Transverse colon (tissue), 4 donors: ENCODE measurements around the gene LRRTM3. TPM values are rescaled to one million over a fixed set of nuclear protein-coding genes. Genes with fewer than 3 reads are reported as not detected.

ENCODE experiments used
- DNase-seq: peaks from one replicate; pipeline ENCODE4 v3.0.0-alpha.2; 2019
- H3K27ac ChIP-seq, 4 donors: fragments of 200-600 bp; sonication (generic); 2 replicates each; pipeline ENCODE4 v1.5.1; 2016 to 2018; ENCODE audit warnings: inconsistent platforms in 4 of 4
- H3K27me3 ChIP-seq: fragments of 200-600 bp; sonication (generic); 2 replicates; pipeline ENCODE4 v1.5.1; 2017; ENCODE audit warnings: inconsistent platforms
- H3K36me3 ChIP-seq, 4 donors: fragments of 200-600 bp; sonication (generic); 2 replicates each; pipeline ENCODE4 v1.5.1; 2017 to 2019; ENCODE audit warnings: inconsistent platforms in 4 of 4
- H3K4me1 ChIP-seq, 4 donors: fragments of 200-600 bp; sonication (generic); 2 replicates each; pipeline ENCODE4 v1.5.1; 2017 to 2020; ENCODE audit warnings: inconsistent platforms in 4 of 4
- H3K4me3 ChIP-seq, 4 donors: fragments of 200-600 bp; sonication (generic); 1 replicate in 1 of 4; 2 replicates in 3 of 4; pipeline versions ENCODE4 v1.5.1 to v1.6.1; 2017 to 2019; ENCODE audit warnings: inconsistent platforms in 4 of 4
- H3K9me3 ChIP-seq, 2 donors: fragments of 200-600 bp; sonication (generic); 2 replicates each; pipeline ENCODE4 v1.5.1; 2017 to 2019; ENCODE audit warnings: inconsistent platforms in 2 of 2
- CTCF ChIP-seq, 5 experiments: fragments of 200-600 bp in 3 of 5; fragments of 450-650 bp in 2 of 5; sonication (generic) in 3 of 5; IDR thresholded peaks; 1 replicate in 2 of 5; 2 replicates in 3 of 5; pipeline ENCODE4 v1.5.1; 2016 to 2017; ENCODE audit warnings: antibody characterized with exemption in 5 of 5, inconsistent platforms in 3 of 5, mild to moderate bottlenecking in 2 of 5, moderate library complexity in 1 of 5
- EP300 ChIP-seq: sonication (generic); formaldehyde crosslinking; IDR thresholded peaks from one replicate; pipeline ENCODE4 v1.6.1; 2017; ENCODE audit warnings: antibody characterized with exemption, low read depth
- POLR2A ChIP-seq: fragments of 450-650 bp; IDR thresholded peaks from one replicate; pipeline ENCODE4 v1.6.1; 2016; ENCODE audit warnings: antibody characterized with exemption, mild to moderate bottlenecking, moderate library complexity
- POLR2AphosphoS5 ChIP-seq, 3 donors: sonication (generic); formaldehyde crosslinking; IDR thresholded peaks; one replicate each; pipeline ENCODE4 v1.6.1; 2016; ENCODE audit warnings: antibody characterized with exemption in 3 of 3
- WGBS, 2 donors: methylation state at CpG; one replicate each; pipeline ENCODE4 v1.1.5; 2018; ENCODE audit warnings: low coverage in 1 of 2; 5-methylcytosine and 5-hydroxymethylcytosine counted together
- in situ Hi-C, 4 donors: fragments of 200-750 bp; cut with MboI; loops; one replicate each; pipeline versions ENCODE4 v1.15.0 to v1.15.1; 2017; ENCODE audit warnings: low sequenced_read_pairs in 3 of 4, low pct_ligation_motif_present in 1 of 4, low pct_unique_long_range_greater_than_20kb in 1 of 4
- intact Hi-C: fragments of 100-400 bp; cut with DNase I; formaldehyde crosslinking; loops from one replicate; pipeline ENCODE4 v1.15.1; 2023; ENCODE audit warnings: low total_unique reads
- total RNA-seq, 4 donors: library from RNA; depleted of rRNA; stranded (reverse); fragments of >200 nt; gene quantifications; one replicate each; pipeline ENCODE4 v1.1.0, GENCODE V29; 2016

Gene LRRTM3
- total RNA-seq, 4 donors from 2014 or later: not detected

DNA sequence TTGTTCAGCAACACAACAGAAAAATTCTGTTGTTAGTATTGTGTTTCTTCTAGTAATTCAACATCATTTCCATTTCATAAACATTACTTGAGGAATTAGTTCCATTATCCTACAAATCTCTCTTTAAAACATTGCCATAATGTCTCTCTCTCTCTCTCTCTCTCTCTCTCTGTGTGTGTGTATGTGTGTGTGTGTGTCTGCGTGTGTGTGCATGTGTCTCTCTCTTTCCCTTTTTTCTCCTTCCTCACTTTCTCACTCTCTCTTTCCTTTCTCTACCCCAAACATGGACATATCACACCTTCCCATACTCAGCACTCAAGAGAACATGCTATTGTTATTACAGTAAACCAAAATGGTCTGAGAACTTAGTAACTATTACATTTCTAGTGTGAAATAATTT is 16.6 kb downstream of the LRRTM3 start:
- H3K36me3 ChIP-seq: no peaks in the 10 kb centered on the region
- no peaks in the 10 kb centered on the region for H3K27me3 ChIP-seq
- 69 to 80% methylated on average over 1 of the region's 1 CpG for WGBS, 2 donors
- no peak overlapping the region for H3K27ac ChIP-seq
- intact Hi-C loops: no loop called here
- DNase-seq: no peak
- peaks cover 0 to 6% (median 0%) of the 10 kb centered on the region in 4 donors for H3K4me1 ChIP-seq
- no peak overlapping the region for H3K4me3 ChIP-seq
- in situ Hi-C loops: no loop called here
- TF ChIP-seq EP300: no peak
- no peak for TF ChIP-seq POLR2A
- TF ChIP-seq CTCF (IDR thresholded peaks at IDR 0.05): no peak
- TF ChIP-seq POLR2AphosphoS5 (IDR thresholded peaks at IDR 0.05): no peak
- H3K9me3 ChIP-seq: no peaks in the 10 kb centered on the region

GRCh38 chr10:66943590-66943989 is 17.8 kb downstream of the LRRTM3 start:
- H3K36me3 ChIP-seq: no peaks in the 10 kb centered on the region
- intact Hi-C loops: no loop called here
- no peak overlapping the region for H3K4me3 ChIP-seq
- H3K27me3 ChIP-seq: no peaks in the 10 kb centered on the region
- no peak for TF ChIP-seq EP300
- TF ChIP-seq POLR2AphosphoS5 (IDR thresholded peaks at IDR 0.05): no peak
- TF ChIP-seq POLR2A: no peak
- no peak for TF ChIP-seq CTCF (IDR thresholded peaks at IDR 0.05)
- H3K27ac ChIP-seq: no peak overlapping the region
- in situ Hi-C loops: no loop called here
- DNase-seq: no peak
- H3K9me3 ChIP-seq: no peaks in the 10 kb centered on the region
- WGBS, 2 donors: 85 to 87% methylated on average over 2 of the region's 2 CpGs
- H3K4me1 ChIP-seq: peaks cover 0 to 6% (median 0%) of the 10 kb centered on the region in 4 donors

DNA sequence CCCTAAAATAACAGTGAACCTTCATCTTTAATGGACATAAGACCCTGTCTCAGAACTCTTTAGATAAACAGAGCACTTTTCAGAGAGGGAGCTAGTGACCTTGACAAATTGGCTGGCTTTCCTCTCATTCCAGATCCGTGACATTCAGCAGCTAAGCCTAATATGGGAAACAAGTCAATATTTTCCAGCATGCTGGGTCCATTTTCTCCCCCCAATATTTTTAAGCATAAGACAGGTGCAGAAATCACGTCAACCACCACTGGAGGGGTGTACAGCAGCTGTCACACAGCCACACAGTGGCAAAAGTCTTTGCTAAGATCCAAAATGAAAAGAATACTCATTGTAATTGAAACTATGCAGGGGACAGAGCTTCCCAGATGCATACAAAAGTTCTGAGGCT is 26.1 kb downstream of the LRRTM3 start:
- Histone ChIP-seq H3K36me3 (no peaks in the 10 kb centered on the region), H3K4me1 (no peaks in the 10 kb centered on the region), H3K4me3 (no peak overlapping the region), H3K9me3 (no peaks in the 10 kb centered on the region), H3K27ac (no peak overlapping the region), H3K27me3 (no peaks in the 10 kb centered on the region)
- TF ChIP-seq POLR2A (no peak), POLR2AphosphoS5 (IDR thresholded peaks at IDR 0.05) (no peak), CTCF (IDR thresholded peaks at IDR 0.05) (no peak), EP300 (no peak)
- in situ Hi-C loops (no loop called here), intact Hi-C loops (no loop called here)
- WGBS, 2 donors: 50 to 66% methylated on average over 1 to 2 of the region's 2 CpGs
- DNase-seq: no peak

DNA sequence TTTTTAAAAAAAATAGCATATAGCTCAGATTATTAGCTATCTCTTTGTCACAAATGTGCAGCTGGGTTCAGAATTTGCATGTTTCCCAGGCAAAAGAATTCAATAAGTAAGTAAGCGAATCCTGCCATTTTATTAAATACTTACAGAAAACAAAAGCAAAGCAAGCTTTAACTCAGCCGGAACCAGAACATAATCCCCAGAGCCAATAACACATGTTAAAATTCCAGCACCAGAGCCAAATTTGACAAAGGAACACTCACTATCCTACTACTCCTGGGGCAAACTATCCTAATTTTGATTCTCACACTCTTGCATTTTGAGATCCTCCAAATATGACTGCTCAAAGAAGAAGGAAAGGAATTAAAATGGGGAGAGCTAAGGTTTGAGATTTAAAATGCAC is 32.6 kb downstream of the LRRTM3 start:
- no peak overlapping the region for H3K27ac ChIP-seq
- 67 to 75% methylated on average over 1 to 2 of the region's 2 CpGs for WGBS, 2 donors
- no peaks in the 10 kb centered on the region for H3K36me3 ChIP-seq
- H3K4me3 ChIP-seq: no peak overlapping the region
- TF ChIP-seq CTCF (IDR thresholded peaks at IDR 0.05) (no peak), POLR2A (no peak), EP300 (no peak), POLR2AphosphoS5 (IDR thresholded peaks at IDR 0.05) (no peak)
- intact Hi-C loops: no loop called here
- no peak for DNase-seq
- H3K4me1 ChIP-seq: no peaks in the 10 kb centered on the region
- no peaks in the 10 kb centered on the region for H3K27me3 ChIP-seq
- no peaks in the 10 kb centered on the region for H3K9me3 ChIP-seq
- in situ Hi-C loops: no loop called here
